Medulla oblongata (tissue), 1 donor: Measurements from ENCODE around the gene CD55.

ENCODE experiments used
- DNase-seq: peaks from one replicate; pipeline ENCODE4 v3.0.0-alpha.2; 2015; ENCODE audit errors: extremely low spot score

Gene CD55, protein sequence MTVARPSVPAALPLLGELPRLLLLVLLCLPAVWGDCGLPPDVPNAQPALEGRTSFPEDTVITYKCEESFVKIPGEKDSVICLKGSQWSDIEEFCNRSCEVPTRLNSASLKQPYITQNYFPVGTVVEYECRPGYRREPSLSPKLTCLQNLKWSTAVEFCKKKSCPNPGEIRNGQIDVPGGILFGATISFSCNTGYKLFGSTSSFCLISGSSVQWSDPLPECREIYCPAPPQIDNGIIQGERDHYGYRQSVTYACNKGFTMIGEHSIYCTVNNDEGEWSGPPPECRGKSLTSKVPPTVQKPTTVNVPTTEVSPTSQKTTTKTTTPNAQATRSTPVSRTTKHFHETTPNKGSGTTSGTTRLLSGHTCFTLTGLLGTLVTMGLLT

GRCh38 chr1:207321079-207321789 is at the start of gene CD55:
Gene CD55 (plus strand): TSS chr1:207321678. CDS start chr1:207321766, 88 bp downstream.
- peak; percentile 94 for DNase-seq

- no peak for DNase-seq
Measured at GRCh38 chr1:207274882-207275281, 46.6 kb upstream of the CD55 start.

DNA sequence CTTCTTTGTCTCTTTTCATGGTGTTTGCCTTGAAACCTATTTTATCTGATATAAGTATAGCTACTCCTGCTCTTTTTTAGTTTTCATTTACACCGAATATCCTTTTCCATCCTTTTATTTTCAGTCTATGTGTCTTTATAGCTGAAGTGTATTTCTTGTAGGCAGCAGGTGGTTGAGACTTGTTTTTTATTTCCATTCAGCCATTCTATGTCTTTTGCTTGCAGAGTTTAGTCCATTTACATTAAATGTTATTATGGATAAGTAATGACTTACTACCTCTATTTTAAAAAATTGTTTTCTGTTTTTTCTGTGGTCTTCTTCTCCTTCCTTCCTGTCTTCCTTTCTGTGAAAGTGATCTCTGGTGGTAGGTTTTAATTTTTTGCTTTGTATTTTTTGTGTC is 45.0 kb upstream of the CD55 start:
- DNase-seq = no peak

- DNase-seq = no peak
Measured at GRCh38 chr1:207277241-207277640, 44.2 kb upstream of the CD55 start.

- DNase-seq = no peak
Measured at GRCh38 chr1:207279652-207280051, 41.8 kb upstream of the CD55 start.

- no peak for DNase-seq
Measured at GRCh38 chr1:207280706-207281105, 40.8 kb upstream of the CD55 start.

DNA sequence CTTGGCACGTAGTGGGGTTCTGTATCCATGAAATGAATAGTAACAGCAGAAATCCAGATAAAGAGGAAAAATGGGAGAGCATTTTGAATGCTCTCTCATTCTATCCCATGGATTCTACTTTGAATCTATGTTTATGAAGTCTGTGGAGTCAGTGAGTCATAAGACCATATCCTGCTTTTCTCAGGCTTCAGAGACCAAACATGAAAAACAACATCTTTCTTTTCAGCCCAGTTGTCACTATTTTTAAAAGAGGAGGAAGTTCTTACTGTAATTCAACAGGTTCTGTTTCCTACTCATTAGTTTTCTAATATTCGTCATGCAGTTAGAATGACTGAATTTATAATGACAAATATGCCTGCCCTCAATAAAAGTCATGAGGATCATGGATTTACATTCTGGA is 39.4 kb upstream of the CD55 start:
- DNase-seq = no peak

GRCh38 chr1:207282496-207283380 is 38.7 kb upstream of the CD55 start:
- DNase-seq = no peak

GRCh38 chr1:207283421-207283820 is 38.1 kb upstream of the CD55 start:
- DNase-seq = no peak

DNA sequence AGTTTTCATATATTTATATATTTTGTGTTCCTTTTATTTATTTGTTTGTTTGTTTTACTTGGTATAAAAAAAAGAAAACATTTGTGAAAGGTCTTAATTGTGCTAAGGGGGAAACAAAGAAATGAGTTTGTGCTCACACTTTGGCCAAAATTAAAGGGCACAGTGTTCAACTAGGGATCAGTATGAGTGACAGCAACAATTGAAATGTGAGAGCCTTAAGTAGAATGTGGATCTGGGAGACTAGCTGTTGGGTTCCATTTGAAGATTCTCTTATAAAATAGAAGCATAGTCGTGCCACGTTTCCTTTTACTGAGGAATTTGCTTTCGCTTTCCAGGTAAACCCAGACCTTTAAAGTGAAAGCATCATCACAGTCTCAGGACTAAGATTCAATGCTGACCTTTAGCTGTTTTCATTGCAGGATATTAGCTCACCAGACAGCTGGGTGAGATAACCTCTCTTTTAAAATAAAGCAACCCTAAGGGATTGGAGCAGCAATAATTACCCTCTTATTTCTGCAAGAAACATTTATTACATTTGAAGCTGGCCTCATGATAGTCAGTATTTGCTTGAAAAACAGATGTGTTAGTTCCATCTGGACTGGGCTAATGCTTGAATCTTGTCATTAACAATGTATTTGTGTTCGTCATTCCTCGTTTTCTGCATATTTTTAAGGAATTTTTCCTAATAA is 37.1 kb upstream of the CD55 start:
- no peak for DNase-seq

- DNase-seq = no peak
Measured at GRCh38 chr1:207286786-207287468, 34.6 kb upstream of the CD55 start.

DNA sequence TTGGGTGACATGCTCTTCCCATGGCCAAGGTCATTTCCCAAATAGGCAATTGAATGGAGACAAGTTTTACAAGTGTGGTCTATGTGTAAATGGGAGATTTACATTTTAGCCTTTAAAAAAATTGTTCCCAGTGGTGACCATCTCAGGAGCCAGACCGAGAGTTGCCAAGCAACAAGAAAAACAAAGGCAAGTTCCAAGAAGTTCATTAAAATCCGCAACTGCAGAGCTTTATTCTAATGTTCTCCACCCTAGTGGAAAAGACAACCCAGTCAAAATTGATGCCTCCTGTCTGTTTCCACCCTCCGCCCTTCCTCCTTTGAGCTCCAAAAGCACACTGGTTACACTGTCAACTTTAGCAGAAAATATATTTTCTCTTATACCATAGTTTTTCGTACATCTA is 33.2 kb upstream of the CD55 start:
- DNase-seq = no peak

GRCh38 chr1:207289756-207290155 is 31.7 kb upstream of the CD55 start:
- DNase-seq = no peak

- no peak for DNase-seq
Measured at GRCh38 chr1:207291723-207292122, 29.8 kb upstream of the CD55 start.

DNA sequence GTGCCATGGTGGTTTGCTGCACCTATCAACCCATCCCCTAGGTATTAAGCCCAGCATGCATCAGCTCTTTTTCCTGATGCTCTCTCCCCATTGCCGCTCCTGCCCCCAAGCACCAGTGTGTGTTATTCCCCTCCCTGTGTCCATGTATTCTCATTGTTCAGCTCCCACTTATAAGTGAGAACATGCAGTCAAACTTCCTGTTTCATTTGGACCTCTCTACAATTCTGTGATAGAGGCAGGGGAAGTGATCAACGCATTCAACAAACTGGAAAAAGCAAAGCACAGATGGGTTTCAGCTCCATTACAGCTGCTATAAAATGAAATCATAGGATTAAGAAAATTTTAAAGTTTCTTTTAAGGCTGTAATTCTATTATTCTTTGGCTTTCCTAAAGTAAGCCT is 23.3 kb upstream of the CD55 start:
- peak; percentile 32 for DNase-seq

GRCh38 chr1:207298636-207299398 is 22.7 kb upstream of the CD55 start:
- DNase-seq = no peak

DNA sequence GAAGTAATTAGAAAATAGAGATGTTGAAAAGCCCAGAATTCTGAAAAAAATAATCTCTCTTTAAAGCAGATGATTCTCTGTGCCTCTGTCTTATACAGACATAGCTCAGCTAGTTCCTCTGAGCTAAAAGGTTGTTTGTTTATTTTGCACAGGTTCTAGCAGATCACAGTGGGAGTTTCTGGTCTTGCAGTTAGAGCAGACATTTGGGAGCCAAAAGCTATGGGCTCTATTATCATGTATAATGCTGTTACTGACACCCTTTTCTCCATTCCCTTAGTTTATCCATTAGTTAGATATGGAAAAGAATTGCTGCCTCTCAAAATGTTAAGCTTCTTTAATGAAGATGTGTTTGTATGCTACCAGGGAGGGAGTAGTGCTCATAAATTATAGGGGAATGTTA is 20.5 kb upstream of the CD55 start:
- no peak for DNase-seq

GRCh38 chr1:207302618-207303393 is 18.7 kb upstream of the CD55 start:
- DNase-seq = no peak

- DNase-seq = no peak
Measured at GRCh38 chr1:207304710-207305488, 16.6 kb upstream of the CD55 start.
